WERI-Rb-1 (cell line): ENCODE data around the gene NT5DC1.

ENCODE experiments used
- DNase-seq: peaks from one replicate; pipeline ENCODE4 v3.0.0-alpha.2; 2020
- H3K27ac ChIP-seq: fragments of 250-450 bp; sonication (Bioruptor Pico); 2 replicates; pipeline ENCODE4 v1.5.1; 2020; ENCODE audit warnings: mild to moderate bottlenecking, moderate library complexity
- H3K27me3 ChIP-seq: fragments of 250-450 bp; sonication (Bioruptor Pico); 2 replicates; pipeline ENCODE4 v1.5.1; 2021; ENCODE audit warnings: mild to moderate bottlenecking, low read depth, moderate library complexity; ENCODE audit not compliant: insufficient read depth, severe bottlenecking
- H3K36me3 ChIP-seq: fragments of 250-450 bp; sonication (Bioruptor Pico); 2 replicates; pipeline ENCODE4 v1.5.1; 2020; ENCODE audit warnings: mild to moderate bottlenecking, moderate library complexity
- H3K4me3 ChIP-seq: 2 replicates; pipeline ENCODE4 v1.5.1; 2011; ENCODE audit warnings: low read depth, mild to moderate bottlenecking, control low read depth, low read length
- H3K9me3 ChIP-seq: fragments of 250-450 bp; sonication (Bioruptor Pico); 2 replicates; pipeline ENCODE4 v1.5.1; 2021; ENCODE audit warnings: mild to moderate bottlenecking, moderate library complexity; ENCODE audit not compliant: severe bottlenecking
- CTCF ChIP-seq: IDR thresholded peaks from 2 replicates; pipeline ENCODE4 v1.5.1; 2011; ENCODE audit warnings: low read depth, mild to moderate bottlenecking, control low read depth, inconsistent platforms, low read length

NT5DC1 gene

DNA sequence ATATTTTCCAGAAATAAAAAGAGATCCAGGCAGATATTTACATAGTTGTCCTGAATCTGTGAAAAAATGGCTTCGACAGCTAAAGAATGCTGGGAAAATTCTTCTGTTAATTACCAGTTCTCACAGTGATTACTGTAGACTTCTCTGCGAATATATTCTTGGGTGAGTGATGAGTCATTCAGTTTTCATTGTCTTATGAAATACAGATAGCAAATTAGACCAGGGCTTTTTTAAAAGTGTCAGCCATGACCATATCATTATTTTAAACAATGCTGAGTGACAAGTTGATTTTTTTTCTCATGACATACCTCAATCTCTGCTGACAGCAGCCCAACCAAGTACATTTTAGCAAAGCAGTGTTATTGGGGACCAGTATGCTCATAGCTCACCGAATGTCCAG, 120.4 kb downstream of the NT5DC1 start:
- DNase-seq: no peak
- H3K9me3 ChIP-seq: no peaks in the 10 kb centered on the region
- no peak overlapping the region for H3K27ac ChIP-seq
- H3K27me3 ChIP-seq: no peaks in the 10 kb centered on the region
- H3K4me3 ChIP-seq: no peak overlapping the region
- no peak for TF ChIP-seq CTCF
- no peaks in the 10 kb centered on the region for H3K36me3 ChIP-seq

GRCh38 chr6:116221911-116222310, 121.3 kb downstream of the NT5DC1 start:
- Histone ChIP-seq H3K4me3 (no peak overlapping the region), H3K9me3 (no peaks in the 10 kb centered on the region), H3K27ac (no peak overlapping the region), H3K27me3 (no peaks in the 10 kb centered on the region), H3K36me3 (no peaks in the 10 kb centered on the region)
- no peak for TF ChIP-seq CTCF
- no peak for DNase-seq

GRCh38 chr6:116223355-116223754, 122.7 kb downstream of the NT5DC1 start:
- H3K27me3 ChIP-seq: no peaks in the 10 kb centered on the region
- no peak overlapping the region for H3K27ac ChIP-seq
- DNase-seq: no peak
- H3K4me3 ChIP-seq: no peak overlapping the region
- TF ChIP-seq CTCF: no peak
- no peaks in the 10 kb centered on the region for H3K36me3 ChIP-seq
- H3K9me3 ChIP-seq: no peaks in the 10 kb centered on the region

DNA sequence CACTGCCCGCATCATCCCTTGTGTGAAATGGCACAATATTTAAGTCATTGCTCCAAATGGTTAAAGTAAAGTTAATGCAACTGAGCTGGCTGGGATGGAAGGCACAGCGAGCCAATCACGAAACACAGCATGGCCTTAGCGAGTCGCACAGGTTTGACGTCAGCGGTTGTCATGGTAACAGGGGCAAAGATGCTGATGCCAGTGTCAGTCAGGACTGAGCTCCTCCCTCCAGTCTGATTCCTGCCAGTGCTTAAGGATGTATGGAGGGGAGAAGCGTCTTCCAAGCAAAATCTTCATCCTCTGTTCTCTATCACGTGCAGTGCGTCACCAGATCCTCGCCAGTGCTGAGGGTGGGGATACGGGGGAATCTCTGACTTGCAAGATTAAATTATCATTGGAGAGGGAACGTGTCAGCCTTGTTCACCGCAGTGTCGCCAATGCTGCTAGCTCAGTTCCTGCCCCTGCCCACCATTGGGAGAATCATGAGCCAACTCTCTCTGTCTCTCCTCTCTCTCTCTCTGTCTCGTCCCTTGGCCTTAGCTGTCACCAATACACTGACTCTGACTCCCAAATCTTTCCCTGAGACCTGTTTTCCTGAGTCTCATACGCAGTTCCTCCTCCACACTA, 128.7 kb downstream of the NT5DC1 start:
- Histone ChIP-seq H3K4me3 (no peak overlapping the region), H3K27me3 (no peaks in the 10 kb centered on the region), H3K9me3 (no peaks in the 10 kb centered on the region), H3K36me3 (no peaks in the 10 kb centered on the region), H3K27ac (no peak overlapping the region)
- TF ChIP-seq CTCF: no peak
- DNase-seq: peak; percentile 53

- Histone ChIP-seq H3K36me3 (no peaks in the 10 kb centered on the region), H3K9me3 (no peaks in the 10 kb centered on the region), H3K27me3 (no peaks in the 10 kb centered on the region), H3K27ac (no peak overlapping the region), H3K4me3 (no peak overlapping the region)
- TF ChIP-seq CTCF: no peak
- DNase-seq: no peak
Measured at GRCh38 chr6:116234689-116235088, 134.0 kb downstream of the NT5DC1 start.

DNA sequence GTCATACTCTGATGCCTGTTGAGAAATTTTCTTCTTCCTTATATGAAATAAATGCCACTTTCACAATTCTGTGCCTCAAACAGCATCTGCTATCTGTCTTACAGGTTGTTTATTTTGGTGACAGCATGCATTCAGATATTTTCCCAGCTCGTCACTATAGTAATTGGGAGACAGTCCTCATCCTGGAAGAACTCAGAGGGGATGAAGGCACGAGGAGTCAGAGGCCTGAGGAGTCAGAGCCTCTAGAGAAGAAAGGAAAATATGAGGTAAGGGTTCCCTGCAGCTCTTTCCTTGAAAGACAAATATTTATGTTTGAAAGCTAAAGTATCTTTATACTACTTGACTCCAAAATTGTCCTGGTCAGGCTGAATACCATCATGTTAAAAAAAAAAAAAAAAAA, 137.4 kb downstream of the NT5DC1 start:
- Histone ChIP-seq H3K9me3 (no peaks in the 10 kb centered on the region), H3K4me3 (no peak overlapping the region), H3K36me3 (no peaks in the 10 kb centered on the region), H3K27me3 (no peaks in the 10 kb centered on the region), H3K27ac (no peak overlapping the region)
- no peak for TF ChIP-seq CTCF
- no peak for DNase-seq
